ENCODE results near the gene CAMTA1. TPM values are rescaled to one million over a fixed set of nuclear protein-coding genes. Genes with fewer than 3 reads are reported as not detected.

Gene CAMTA1
- total RNA-seq, 1 experiment from 2014 or later = 82.2 TPM

- ATAC-seq = no peak
These were observed 31.7 kb upstream of the CAMTA1 start for GRCh38 chr1:6753320-6754140.

GRCh38 chr1:6756457-6756856, 28.8 kb upstream of the CAMTA1 start:
- Histone ChIP-seq H3K27ac (ENCODE audit: low read length) (no peak overlapping the region), H3K4me3 (ENCODE audit: low read depth in 2 of 2, low read length in 2 of 2) (no peak overlapping the region), H3K4me1 (ENCODE audit: control insufficient read depth, insufficient read depth, low read length) (no peaks in the 10 kb centered on the region), H3K27me3 (ENCODE audit: control insufficient read depth, insufficient read depth, low read length) (no peaks in the 10 kb centered on the region), H3K9me3 (ENCODE audit: control insufficient read depth, insufficient read depth, low read depth, low read length) (no peaks in the 10 kb centered on the region), H3K36me3 (ENCODE audit: control insufficient read depth, insufficient read depth, low read length) (no peaks in the 10 kb centered on the region)
- ChIA-PET POLR2A (no interaction called here), CTCF (no interaction called here)
- DNase-seq (ENCODE audit: low read depth, low spot score) (no peak), ATAC-seq (no peak)
- in situ Hi-C loops (cut with HindIII; ENCODE audit: low pct_unique_long_range_greater_than_20kb, low sequenced_read_pairs) = no loop called here
- no TSS peak for BruUV-seq (replicated peaks)
- intact Hi-C loops (cut with micrococcal nuclease; ENCODE audit: unreplicated experiment) = no loop called here
- no peak for TF ChIP-seq TCF7L2 (IDR thresholded peaks at IDR 0.05; ENCODE audit: low read depth, low read length)
- no peak for TF ChIP-seq POLR2AphosphoS5 (IDR thresholded peaks at IDR 0.05; ENCODE audit: low read depth, low read length)
- no peak for TF ChIP-seq SIN3A (IDR thresholded peaks at IDR 0.05; ENCODE audit: borderline replicate concordance, insufficient read depth, low read depth, low read length)
- TF ChIP-seq CTCF (IDR thresholded peaks at IDR 0.05) = no peak
- TF ChIP-seq REST (IDR thresholded peaks at IDR 0.05; ENCODE audit: insufficient read depth in 1 of 2, low read depth in 2 of 2, low read length in 1 of 2) = no peak

More at GRCh38 chr1:6753320-6754140, 31.7 kb upstream of the CAMTA1 start:
- Histone ChIP-seq H3K9me3 (ENCODE audit: control insufficient read depth, insufficient read depth, low read depth, low read length) (no peaks in the 10 kb centered on the region), H3K36me3 (ENCODE audit: control insufficient read depth, insufficient read depth, low read length) (no peaks in the 10 kb centered on the region), H3K4me1 (ENCODE audit: control insufficient read depth, insufficient read depth, low read length) (no peaks in the 10 kb centered on the region), H3K4me3 (ENCODE audit: low read depth in 2 of 2, low read length in 2 of 2) (no peak overlapping the region), H3K27ac (ENCODE audit: low read length) (no peak overlapping the region), H3K27me3 (ENCODE audit: control insufficient read depth, insufficient read depth, low read length) (no peaks in the 10 kb centered on the region)
- POLR2A ChIA-PET = interaction anchor here (0.7 kb wide), 1 partner anchor 525 kb away, joined by 3 read pairs; no protein-coding TSS in a partner anchor
- no TSS peak for BruUV-seq (replicated peaks)
- intact Hi-C loops (cut with micrococcal nuclease; ENCODE audit: unreplicated experiment) = no loop called here
- in situ Hi-C loops (cut with HindIII; ENCODE audit: low pct_unique_long_range_greater_than_20kb, low sequenced_read_pairs) = no loop called here
- no peak for TF ChIP-seq TCF7L2 (IDR thresholded peaks at IDR 0.05; ENCODE audit: low read depth, low read length)
- no peak for TF ChIP-seq SIN3A (IDR thresholded peaks at IDR 0.05; ENCODE audit: borderline replicate concordance, insufficient read depth, low read depth, low read length)
- no peak for TF ChIP-seq REST (IDR thresholded peaks at IDR 0.05; ENCODE audit: insufficient read depth in 1 of 2, low read depth in 2 of 2, low read length in 1 of 2)
- TF ChIP-seq POLR2AphosphoS5 (IDR thresholded peaks at IDR 0.05; ENCODE audit: low read depth, low read length) = no peak
- no peak for TF ChIP-seq CTCF (IDR thresholded peaks at IDR 0.05)
- CTCF ChIA-PET = no interaction called here
- DNase-seq (ENCODE audit: low read depth, low spot score) = no peak
